GM19463 (cell line): ENCODE data around the gene SF3A2.

Experiments
- ATAC-seq: cut with Tn5 transposase; IDR thresholded peaks from one replicate; pipeline ENCODE4 v1.9.1; 2021; ENCODE audit warnings: mild to moderate bottlenecking, moderate library complexity; ENCODE audit not compliant: unreplicated experiment

The SF3A2 gene

DNA sequence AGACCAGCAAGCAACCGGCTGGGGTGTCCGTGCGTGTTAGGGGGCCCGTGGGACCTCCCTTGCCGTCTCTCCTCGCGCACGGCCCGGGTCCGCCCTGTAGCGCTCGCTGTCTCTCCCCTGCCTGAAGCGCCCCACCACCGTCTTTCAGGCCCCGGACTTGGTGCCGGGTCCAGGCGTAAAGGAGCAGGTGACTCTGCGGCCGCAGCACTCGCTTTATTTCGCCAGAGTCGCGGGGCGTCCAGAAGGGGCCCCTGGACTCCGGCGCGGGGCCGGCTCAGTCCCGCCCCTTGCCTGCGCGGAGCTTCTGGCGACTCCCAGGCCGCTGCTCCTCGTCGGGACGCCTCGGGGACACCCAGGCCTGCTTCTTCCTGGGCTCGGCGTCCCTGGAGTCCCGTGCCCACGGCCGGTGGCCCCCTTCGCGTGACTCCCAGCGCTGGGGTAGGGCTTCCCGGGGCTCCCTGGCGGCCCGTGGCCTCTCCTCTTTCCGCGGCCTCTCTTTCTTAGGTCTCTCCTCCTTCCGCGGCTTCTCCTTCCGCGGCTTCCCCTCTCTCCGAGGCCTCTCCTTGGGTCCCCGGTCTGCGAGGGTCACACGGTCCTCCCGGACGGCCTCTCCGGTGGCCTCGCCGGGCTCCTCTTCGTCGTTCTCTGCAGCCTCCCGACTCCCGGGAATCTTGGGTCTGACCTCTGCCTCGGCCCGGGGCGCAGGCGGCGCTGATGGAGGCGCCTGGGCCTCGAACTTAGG is 15.6 kb downstream of the SF3A2 start:
- no peak for ATAC-seq

DNA sequence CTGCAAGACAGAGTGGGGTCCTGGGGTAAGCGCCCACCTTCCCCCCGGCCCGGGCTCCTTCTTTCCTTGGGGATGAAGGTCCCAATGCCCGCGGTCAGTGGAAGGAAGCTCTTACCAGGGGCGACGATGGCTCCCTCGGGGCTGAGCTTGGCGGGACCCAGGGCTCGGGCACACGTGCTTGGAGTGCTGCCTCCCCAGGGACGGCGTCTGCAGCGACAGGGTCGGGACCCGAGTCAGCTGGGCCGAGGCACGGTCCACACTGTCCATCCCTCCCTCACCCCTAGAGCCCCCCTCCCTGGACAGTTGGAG is 16.1 kb downstream of the SF3A2 start:
- ATAC-seq: no peak

DNA sequence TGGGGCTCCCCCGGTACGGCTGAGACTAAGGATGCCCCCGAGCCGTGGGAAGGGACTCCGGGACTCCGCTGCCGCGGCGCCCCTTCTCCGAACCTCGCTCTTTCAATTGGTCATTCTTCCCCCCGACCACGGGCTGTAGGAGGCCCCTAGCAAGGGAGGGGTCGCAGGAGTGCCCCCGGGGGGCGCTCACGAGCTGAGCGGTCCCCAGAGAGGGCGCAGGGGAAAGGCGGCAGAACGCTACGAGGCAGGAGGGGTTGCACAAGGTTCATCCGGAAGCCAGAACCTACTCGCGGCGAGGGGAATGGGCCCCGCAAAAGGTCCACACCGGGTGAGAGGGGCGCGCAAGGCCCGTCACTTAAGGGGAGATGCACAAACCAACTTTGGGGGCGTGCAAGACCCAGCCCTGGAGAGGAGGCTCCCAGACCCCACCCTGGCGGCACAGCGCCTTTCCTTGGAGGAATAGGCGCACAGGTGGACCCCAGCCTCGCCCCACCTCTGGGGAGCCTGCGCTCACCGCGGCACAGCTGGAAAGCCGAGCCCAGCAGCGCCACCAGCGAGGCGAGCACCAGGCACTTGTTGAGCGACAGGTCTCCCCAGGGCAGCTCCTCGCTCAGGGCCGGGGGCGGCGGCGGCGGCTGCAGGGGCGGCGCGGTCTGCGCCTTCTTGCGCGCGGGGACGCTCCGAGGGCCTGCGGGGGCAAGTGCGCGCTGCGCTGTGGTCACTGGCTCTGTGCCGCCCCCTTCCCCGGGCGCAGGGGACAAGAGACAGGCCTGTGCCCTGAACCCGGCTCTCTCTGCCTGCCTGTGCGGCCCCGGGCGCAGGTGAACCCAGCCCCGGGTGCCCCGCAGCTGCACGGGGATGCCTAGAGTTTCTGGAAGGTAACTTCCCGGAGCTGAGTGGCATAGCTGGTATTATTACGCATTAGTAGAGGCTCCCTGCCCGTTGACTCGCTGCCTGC is 16.8 kb downstream of the SF3A2 start:
- ATAC-seq: no peak

DNA sequence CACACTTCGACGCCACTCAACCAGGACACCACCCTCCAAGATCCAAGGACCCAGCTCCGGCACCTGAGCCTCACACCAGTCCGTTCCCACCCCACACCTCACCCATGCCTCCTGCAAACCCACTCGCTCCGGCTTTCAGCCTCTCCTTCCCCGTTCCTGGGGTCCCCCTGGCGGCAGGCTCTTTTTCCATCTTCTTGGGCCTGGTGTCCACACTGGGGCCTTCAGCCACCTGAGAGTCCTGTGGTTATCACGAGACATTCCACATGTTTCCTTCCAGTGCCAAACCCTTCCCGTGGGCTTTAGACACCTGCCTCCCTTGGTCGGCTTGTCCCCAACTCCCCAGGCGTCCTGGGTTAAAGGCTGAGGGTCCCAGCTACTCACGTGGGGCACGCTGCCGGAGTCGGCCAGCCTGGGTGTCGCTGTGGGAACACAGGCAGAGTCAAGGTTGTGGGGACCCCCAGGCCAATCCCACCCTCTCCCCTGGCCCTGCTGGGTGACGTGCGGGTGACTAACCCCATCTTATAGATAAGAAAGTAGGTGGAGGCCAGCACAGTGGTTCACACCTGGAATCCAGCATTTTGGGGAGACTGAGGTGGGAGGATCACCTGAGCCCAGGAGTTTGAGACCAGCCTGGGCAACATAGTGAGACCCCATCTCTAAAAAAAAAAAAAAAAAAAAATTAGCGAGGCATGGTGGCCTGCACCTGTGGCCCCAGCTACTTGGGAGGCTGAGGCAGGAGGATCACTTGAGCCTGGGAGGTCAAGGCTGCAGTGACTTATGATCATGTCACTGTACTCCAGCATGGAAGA is 17.6 kb downstream of the SF3A2 start:
- no peak for ATAC-seq

DNA sequence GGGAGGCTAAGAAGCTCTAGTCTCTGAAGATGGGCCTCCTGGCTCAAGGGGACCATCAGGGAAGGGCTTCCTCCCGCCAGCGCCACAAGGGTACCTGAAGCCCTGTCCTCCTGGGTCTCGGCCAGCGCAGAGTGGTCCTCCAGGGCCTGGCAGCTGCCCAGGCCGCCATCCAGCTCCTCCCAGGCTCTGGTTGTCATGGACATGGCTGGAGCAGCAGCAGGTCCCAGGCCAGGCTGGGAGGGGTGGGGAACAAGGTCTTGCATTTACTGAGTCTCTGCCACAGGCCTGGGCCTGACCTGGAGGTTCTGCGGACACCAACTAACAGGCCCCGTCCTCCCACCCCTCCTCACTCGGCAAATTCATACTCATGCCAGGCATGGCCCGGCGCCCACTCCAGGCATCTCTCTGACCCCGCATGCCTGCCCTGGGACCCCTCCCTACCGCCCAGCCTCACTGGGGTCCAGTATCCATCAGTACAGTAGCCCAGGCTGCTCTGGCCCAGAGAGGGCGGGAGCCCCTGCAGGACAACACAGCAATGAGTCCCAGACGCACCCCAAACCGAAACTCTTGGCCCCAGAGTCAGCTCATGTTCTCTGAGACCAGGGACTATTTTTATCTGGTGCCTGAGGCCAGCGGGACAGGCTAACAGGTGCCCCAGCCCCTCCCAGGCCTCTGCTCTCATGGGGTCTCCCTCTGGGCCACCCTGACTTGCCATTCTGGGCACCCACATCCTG is 18.7 kb downstream of the SF3A2 start:
- ATAC-seq: no peak

DNA sequence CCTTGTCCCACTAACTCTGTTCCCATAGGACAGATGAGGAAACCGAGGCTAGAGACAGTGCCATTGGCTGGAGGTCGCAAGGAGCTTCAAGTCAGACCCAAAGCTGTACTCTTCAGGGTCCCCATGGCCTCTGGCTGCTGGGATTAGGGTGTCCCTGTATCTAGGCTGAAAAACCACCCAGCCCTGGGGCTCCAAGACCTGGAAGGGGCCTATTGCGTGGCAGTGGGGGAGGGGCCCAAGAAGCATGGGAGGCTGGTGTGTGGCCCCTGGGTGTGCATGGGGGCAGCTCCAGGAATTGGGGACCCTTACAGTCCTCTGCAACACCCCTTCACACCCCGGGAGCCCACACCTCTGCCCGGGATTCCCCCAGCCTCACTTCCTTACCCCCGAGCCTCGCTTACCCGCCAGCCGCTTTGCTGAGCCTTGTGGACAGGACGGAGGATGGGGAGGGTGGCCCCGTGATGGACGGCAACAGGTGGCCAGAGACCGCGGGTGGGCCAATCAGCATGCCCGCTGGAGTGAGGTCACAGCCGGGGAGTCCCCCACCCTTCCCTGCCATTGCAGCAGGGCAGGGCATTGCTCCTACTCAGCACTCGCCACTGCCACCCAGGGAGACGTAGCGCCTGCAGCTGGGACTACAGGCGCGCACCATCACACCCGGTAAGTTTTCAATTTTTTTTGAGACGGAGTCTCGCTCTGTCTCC is 19.5 kb downstream of the SF3A2 start, which contains the start of gene JSRP1:
JSRP1 (minus strand) TSS at position 436 of the 704 bp plus-strand sequence. CDS start 1,103 bp downstream, outside the sequence.
- no peak for ATAC-seq

DNA sequence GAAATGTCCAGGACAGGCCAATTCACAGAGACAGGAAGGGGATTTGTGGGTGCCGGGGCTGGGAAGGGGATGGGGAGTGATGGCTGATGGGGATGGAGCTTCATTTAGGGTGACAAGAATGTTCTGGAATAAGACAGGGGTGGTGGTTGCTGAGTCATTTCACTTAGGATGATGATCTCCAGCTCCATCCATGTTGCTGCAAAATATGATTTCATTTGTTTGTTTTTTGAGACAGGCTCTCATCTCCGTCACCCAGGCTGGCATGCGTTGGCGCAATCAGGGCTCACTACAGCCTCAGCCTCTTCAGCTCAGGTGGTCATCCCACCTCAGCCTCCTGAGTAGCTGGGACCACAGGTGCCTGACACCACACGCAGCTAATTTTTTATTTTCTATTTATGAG is 22.7 kb downstream of the SF3A2 start:
- ATAC-seq: no peak

DNA sequence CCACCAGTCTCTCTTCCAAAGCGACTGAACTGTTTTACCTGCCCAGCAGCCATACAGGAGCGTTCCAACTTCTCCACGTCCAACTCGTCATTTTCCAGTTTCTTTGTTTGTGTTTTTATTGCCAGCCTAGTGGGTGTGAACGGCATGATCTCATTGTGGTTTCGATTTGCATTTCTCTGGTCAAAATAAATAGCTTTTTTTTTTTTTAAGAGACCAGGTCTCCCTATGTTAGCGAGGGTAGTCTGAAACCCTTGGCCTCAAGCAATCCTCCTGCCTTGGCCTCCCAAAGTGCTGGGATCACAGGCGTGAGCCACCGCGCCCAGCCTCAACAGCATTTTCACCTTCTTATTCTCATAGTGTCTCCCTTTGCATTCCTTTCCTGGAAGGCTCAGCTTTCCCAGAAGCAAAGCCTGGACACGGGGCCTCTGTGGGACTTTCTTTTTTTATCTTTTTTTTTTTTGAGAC is 23.7 kb downstream of the SF3A2 start:
- no peak for ATAC-seq

DNA sequence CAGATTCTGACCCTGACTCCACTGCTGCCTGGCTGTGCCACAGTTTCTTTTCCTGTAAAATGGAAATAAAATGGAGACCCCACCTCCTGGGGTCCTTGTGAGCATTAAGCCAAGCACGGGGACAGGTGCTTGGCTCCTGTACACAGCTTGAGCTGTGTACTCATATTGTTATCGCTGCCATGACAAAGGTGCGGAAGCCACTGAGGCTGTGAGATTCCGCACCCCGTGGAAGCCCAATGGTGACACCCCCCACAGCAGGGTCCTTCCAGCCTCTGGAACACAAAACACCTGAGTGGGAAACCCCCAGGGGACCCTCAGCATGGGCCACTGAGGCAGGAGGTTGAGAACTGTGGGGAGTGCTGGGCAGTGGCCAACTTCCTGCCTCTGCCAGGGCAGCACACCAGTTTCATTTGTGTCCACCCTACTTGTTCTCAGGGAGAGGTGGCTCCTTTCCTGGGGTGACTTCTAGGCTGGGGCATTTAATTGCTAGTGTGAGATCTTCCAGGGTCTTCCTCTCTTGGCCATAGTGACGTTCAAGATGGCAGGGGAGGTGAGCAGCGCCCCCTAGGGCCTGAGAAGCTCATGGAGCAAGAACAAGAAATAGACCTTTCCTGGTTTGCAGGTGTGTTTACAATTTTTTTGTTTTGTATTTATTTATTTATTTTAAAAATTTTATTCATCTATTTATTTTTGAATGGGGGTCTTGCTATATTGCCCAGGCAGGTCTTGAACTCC is 25.0 kb downstream of the SF3A2 start:
- ATAC-seq: no peak

DNA sequence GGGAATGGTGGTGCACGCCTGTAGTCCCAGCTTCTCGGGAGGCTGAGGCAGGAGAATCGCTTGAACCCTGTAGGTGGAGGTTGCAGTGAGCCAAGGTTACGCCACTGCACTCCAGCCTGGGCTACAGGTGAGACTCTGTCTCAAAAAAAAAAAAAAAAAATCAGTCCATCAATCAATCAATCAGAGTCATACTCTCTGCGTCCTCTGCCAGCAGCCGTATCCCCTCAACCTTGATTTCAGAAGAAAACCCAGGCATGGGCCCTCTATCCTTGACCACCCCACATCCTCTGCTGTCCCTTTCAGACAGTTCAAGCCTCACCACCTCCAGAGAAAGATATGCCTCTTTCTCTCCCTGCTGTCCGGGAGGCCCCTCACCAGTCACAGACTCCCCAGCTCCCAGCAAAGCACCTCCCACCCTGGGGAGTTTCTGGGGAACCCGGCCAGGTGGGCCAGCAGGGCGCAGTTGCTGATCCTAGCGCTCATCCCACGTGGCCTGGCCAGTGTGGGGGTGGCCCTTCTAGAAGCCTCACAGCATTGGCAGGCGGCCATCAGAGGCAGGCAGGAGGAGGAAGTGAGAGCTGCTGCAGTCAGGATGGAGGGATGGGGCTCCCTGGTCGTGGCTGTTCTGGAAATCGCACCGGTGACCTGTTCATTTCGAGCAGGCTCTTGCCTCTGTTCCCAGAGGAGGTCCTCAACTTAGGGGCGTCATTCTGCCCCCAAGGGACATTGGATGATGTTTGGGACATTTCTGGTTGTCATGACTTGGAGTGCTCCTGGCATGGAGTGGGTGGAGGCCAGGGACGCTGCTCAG is 29.8 kb downstream of the SF3A2 start:
- peak; percentile 31 for ATAC-seq

DNA sequence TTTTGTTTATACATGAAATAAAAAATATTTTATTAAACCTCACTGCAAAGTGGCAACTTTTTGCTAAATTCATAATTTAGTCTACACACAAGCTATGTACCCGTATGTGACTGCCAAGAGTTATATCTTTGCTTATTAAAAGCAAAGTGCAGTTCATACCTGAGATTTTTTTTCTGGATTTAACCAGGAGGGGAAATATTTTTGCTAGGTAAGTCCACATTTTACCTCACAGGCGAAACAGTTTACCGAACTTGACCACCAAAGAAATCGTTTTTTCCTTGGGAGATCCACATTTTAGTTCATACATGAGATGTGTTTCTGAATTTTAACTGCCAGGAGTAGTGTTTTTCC is 31.8 kb downstream of the SF3A2 start:
- no peak for ATAC-seq

DNA sequence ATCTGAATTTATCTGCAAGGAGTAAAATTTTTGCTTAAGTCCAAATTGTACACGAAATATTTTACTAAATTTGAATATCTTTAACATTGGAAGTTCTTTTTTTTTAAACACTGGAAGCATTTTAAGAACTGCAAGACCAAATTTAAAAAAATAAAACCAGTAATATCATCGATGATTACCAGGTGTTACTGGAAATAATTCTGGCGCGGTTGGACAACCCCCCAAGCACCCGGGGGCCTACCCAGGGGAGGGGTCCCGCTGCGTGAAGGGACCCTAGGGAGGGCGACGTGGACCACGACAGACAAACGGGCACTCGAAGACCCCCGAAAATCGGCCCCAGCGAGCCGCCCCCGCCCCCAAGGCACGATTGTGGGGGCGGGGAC is 32.2 kb downstream of the SF3A2 start:
- no peak for ATAC-seq

DNA sequence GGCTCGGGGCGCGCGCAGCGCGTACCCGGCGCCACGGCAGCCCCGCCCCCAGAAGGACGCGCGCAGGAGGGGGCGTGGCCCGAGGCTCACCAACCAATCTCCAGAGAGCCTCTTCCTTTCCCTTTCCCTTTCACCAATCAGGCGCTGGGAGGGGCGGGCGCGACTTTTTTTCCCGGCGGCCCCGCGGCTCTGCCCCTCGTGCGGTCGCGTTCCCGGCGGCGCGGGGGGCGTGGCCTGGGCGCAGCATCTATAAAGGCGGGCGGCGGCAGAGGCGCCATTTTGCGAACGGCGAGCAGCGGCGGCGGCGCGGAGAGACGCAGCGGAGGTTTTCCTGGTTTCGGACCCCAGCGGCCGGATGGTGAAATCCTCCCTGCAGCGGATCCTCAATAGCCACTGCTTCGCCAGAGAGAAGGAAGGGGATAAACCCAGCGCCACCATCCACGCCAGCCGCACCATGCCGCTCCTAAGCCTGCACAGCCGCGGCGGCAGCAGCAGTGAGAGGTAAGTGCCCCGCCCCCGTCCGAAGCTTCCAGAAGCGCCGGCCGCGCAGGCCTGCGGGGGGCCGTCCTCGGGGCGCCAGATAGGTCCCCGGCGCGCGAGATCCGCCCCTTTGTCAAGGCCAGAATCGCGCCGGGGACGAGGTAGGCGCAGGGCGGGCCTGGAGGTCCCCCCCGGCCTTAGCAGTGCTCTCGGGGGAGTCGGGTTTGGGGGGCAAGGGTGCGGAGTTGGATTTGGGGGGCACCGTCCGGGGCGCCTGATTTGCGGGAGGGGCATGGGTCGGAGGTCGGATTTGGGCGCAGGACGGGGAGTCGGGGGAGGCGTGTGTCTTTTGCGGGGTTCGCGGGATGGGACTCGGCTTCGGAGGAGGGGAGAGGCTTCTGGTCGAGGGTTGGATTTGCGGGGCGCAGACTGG is 32.9 kb downstream of the SF3A2 start:
- ATAC-seq: peak; percentile 65

DNA sequence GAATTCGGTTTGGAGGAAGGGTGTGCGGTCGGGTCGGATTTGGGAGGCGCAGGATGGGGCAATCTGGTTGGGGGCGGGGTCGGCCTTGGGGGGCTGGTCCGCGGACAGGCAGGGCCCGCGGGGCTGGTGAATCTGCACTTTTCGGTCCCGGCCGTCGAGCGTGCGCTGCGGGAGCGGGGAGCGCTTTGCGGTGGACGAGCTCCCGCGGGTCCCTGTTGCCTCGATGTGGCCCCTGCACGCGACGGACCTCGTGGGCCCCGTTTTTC is 33.5 kb downstream of the SF3A2 start:
- no peak for ATAC-seq

DNA sequence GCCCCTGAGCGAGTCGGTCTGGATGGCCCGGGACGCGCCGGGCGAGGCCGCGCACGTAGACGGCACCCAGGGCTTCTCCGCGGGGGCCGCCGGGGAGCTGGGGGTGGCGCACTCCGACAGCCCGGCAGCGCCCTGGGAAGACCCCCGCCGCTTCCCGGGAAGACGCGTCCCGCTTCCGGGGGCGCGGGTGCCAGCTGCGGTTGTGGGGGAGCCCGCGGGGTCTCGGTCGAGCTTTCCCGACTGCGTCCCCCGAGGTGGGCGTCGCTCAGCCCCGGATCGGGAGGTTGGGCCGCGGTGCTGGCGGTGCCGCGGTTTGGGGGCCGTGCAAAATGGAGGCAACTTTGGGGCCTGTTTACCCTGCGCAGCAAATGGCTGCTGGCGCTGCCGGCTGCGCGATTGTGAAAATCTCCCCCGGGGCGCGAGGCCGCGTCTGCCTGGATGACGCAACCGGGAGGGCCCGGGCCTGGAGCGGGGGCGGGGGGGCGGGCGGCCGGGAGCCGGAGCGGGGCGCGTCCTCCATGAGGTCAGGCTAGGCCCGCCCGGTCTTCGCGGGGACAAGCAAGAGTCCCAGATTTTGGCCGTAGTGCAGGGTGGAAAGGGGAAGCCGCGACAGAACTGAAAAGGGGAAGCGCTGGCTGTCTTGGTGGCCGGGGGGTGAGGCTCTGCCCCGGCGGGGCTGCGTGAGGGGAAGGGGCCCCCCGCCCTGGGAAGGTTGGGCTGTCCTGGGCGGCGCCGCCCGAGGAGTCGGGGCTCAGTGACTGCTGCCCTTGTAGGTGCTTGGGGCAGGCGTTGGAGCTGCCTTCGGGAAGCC is 34.0 kb downstream of the SF3A2 start:
- no peak for ATAC-seq

DNA sequence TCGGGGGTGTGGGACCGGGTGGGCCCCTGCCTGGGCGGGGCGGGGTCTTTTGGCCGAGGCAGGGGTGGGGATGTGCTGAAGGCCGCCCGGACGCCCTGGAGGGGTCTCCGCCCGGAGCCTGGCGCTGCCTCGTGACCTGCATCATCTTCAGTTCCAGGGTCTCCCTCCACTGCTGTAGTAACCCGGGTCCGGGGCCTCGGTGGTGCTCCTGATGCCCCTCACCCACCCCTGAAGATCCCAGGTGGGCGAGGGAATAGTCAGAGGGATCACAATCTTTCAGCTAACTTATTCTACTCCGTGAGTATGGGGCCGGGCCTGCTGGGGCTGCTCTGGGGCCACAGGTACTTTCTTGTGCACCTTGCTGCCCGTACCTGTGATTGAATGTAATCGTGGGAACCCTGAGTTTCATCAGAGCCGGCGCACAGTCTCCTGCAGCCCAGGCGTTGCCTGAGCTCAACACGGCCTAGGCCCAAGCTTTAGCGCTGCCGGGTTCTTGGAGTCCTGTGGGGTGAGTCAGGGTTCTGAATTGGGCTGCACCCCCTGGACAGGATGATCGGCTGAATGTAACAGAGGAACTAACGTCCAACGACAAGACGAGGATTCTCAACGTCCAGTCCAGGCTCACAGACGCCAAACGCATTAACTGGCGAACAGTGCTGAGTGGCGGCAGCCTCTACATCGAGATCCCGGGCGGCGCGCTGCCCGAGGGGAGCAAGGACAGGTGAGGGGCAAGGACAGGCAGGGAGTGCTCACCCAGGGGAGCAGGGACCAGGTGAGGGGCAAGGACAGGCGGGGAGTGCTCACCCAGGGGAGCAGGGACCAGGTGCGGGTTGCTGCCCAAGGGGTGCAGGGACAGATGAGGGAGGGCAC is 34.8 kb downstream of the SF3A2 start:
- no peak for ATAC-seq
